SK-N-SH (cell line): ENCODE results near the gene PODN. TPM values are rescaled to one million over a fixed set of nuclear protein-coding genes. Genes with fewer than 3 reads are reported as not detected.
A peak's percentile ranks its signal among the peaks of the same experiment; 100 is the strongest.

Experiments used
- CTCF ChIA-PET: fragments of 300-600, 350-600 bp; formaldehyde crosslinking; extraction: SDS; loops from one replicate; lab custom pipeline; 2021; lab: Yijun Ruan, JAX
- POLR2A ChIA-PET: fragments of 350-600 bp; sonication (Branson Sonifier 250); formaldehyde crosslinking; extraction: SDS; loops from one replicate; lab custom pipeline; 2020; ENCODE audit warnings: antibody characterized with exemption, inconsistent platforms; lab: Yijun Ruan, JAX
- DNase-seq: peaks from one replicate; pipeline ENCODE4 v3.0.0; 2012
- H2AFZ ChIP-seq: fragments of 200-600 bp; sonication (generic); 2 replicates; pipeline ENCODE4 v1.8.1; 2016; ENCODE audit warnings: antibody characterized with exemption, mild to moderate bottlenecking, low read depth
- H3F3A ChIP-seq: fragments of 200-600 bp; sonication (generic); replicated peaks from 2 replicates; pipeline ENCODE3; 2016; ENCODE audit warnings: antibody characterized with exemption, mild to moderate bottlenecking; ENCODE audit not compliant: insufficient read depth
- H3K27ac ChIP-seq, 2 experiments: fragments of 200-500 bp in 1 of 2; fragments of 200-600 bp in 1 of 2; sonication (Bioruptor generic) in 1 of 2; sonication (generic), shearing (Covaris generic) in 1 of 2; 2 replicates each; pipeline versions ENCODE4 v1.5.1 to v1.6.1; 2014 to 2016; ENCODE audit warnings: low read depth in 2 of 2, inconsistent platforms in 1 of 2, low read length in 1 of 2, mild to moderate bottlenecking in 1 of 2, mixed read lengths in 1 of 2
- H3K27me3 ChIP-seq: fragments of 200-600 bp; sonication (generic), shearing (Covaris generic); 2 replicates; pipeline ENCODE4 v1.6.1; 2016; ENCODE audit warnings: mixed run types; ENCODE audit not compliant: insufficient read depth
- H3K36me3 ChIP-seq, 2 experiments: fragments of 200-500 bp in 1 of 2; fragments of 200-600 bp in 1 of 2; sonication (Bioruptor generic) in 1 of 2; sonication (generic) in 1 of 2; replicated peaks in 1 of 2; 2 replicates each; pipeline versions ENCODE3 to v1.5.1; 2014 to 2016; ENCODE audit warnings: low read length in 1 of 2, mild to moderate bottlenecking in 1 of 2; ENCODE audit not compliant: insufficient read depth in 2 of 2, control insufficient read depth in 1 of 2
- H3K4me1 ChIP-seq, 2 experiments: fragments of 200-500 bp in 1 of 2; fragments of 200-600 bp in 1 of 2; sonication (Bioruptor generic) in 1 of 2; sonication (generic), shearing (Covaris generic) in 1 of 2; 2 replicates each; pipeline versions ENCODE4 v1.5.1 to v1.6.1; 2014 to 2016; ENCODE audit warnings: low read depth in 1 of 2, low read length in 1 of 2, mixed run types in 1 of 2; ENCODE audit not compliant: insufficient read depth in 2 of 2, control insufficient read depth in 1 of 2
- H3K4me2 ChIP-seq: fragments of 200-600 bp; sonication (generic), shearing (Covaris generic); 2 replicates; pipeline ENCODE4 v1.6.1; 2017; ENCODE audit warnings: mixed run types
- H3K4me3 ChIP-seq, 2 experiments: fragments of 200-500 bp in 1 of 2; fragments of 200-600 bp in 1 of 2; sonication (Bioruptor generic) in 1 of 2; sonication (generic), shearing (Covaris generic) in 1 of 2; 2 replicates each; pipeline versions ENCODE4 v1.5.1 to v1.8.1; 2014 to 2016; ENCODE audit warnings: low read depth in 2 of 2, inconsistent platforms in 1 of 2, low read length in 1 of 2, mild to moderate bottlenecking in 1 of 2, mixed read lengths in 1 of 2, moderate library complexity in 1 of 2
- H3K79me2 ChIP-seq: fragments of 200-600 bp; sonication (generic); 2 replicates; pipeline ENCODE4 v1.8.1; 2017; ENCODE audit warnings: mild to moderate bottlenecking; ENCODE audit not compliant: insufficient read depth
- H3K9ac ChIP-seq: fragments of 200-600 bp; sonication (generic); 2 replicates; pipeline ENCODE4 v1.6.1; 2017; ENCODE audit warnings: mixed run types
- H3K9me2 ChIP-seq: fragments of 200-600 bp; sonication (generic); 2 replicates; pipeline ENCODE4 v1.6.1; 2017; ENCODE audit warnings: mixed run types
- H3K9me3 ChIP-seq: fragments of 200-600 bp; sonication (generic); 2 replicates; pipeline ENCODE4 v1.6.1; 2017; ENCODE audit warnings: mixed run types, mild to moderate bottlenecking, moderate library complexity
- H4K20me1 ChIP-seq: fragments of 200-600 bp; sonication (generic); 2 replicates; pipeline ENCODE4 v1.6.1; 2017; ENCODE audit warnings: mild to moderate bottlenecking, mixed run types; ENCODE audit not compliant: insufficient read depth
- CHD2 ChIP-seq: fragments of 150-350 bp; IDR thresholded peaks from 2 replicates; pipeline ENCODE4 v1.6.1; 2018; ENCODE audit warnings: low read length; ENCODE audit not compliant: partially characterized antibody
- CTCF ChIP-seq: fragments of 200-600 bp; sonication (generic); IDR thresholded peaks from 2 replicates; pipeline ENCODE4 v1.6.1; 2017; ENCODE audit warnings: antibody characterized with exemption, mild to moderate bottlenecking, moderate library complexity
- EZH2phosphoT487 ChIP-seq: fragments of 200-600 bp; sonication (generic); IDR thresholded peaks from 2 replicates; pipeline ENCODE4 v1.6.1; 2017; ENCODE audit warnings: low read depth, mixed run types, mild to moderate bottlenecking, antibody characterized with exemption, moderate library complexity, borderline replicate concordance
- FOXJ3 ChIP-seq: sonication (generic); formaldehyde crosslinking; IDR thresholded peaks from 2 replicates; pipeline ENCODE4 v1.5.1; 2020; ENCODE audit warnings: mild to moderate bottlenecking, missing genetic modification reagents
- GATA2 ChIP-seq: sonication (generic); formaldehyde crosslinking; IDR thresholded peaks from 2 replicates; pipeline ENCODE4 v1.5.0; 2020; ENCODE audit warnings: mild to moderate bottlenecking, missing genetic modification reagents
- IRF3 ChIP-seq: fragments of 150-350 bp; IDR thresholded peaks from 2 replicates; pipeline ENCODE4 v1.6.1; 2016; ENCODE audit warnings: mild to moderate bottlenecking, low read depth, low read length
- MEF2A ChIP-seq: IDR thresholded peaks from 2 replicates; pipeline ENCODE4 v1.4.0; 2012; ENCODE audit warnings: low read depth, borderline replicate concordance
- NFIC ChIP-seq: IDR thresholded peaks from 2 replicates; pipeline ENCODE4 v1.4.0; 2012; ENCODE audit warnings: borderline replicate concordance
- NRF1 ChIP-seq: IDR thresholded peaks from 2 replicates; pipeline ENCODE4 v1.6.1; 2012; ENCODE audit warnings: low read depth, mild to moderate bottlenecking, low read length
- PBX3 ChIP-seq: IDR thresholded peaks from 2 replicates; pipeline ENCODE4; 2012
- RXRA ChIP-seq: IDR thresholded peaks from 2 replicates; pipeline ENCODE4 v1.4.0; 2012; ENCODE audit warnings: low read depth, mild to moderate bottlenecking, borderline replicate concordance
- SMC3 ChIP-seq: IDR thresholded peaks from 2 replicates; pipeline ENCODE4 v1.6.1; 2012; ENCODE audit warnings: low read depth, low read length, improper control_type of control experiment
- TAF1 ChIP-seq: IDR thresholded peaks from 2 replicates; pipeline ENCODE4 v1.6.1; 2012; ENCODE audit warnings: low read depth, mild to moderate bottlenecking, low read length, moderate library complexity, borderline replicate concordance
- USF1 ChIP-seq: IDR thresholded peaks from 2 replicates; pipeline ENCODE4 v1.4.0; 2012; ENCODE audit warnings: low read depth, borderline replicate concordance
- YY1 ChIP-seq: IDR thresholded peaks from 2 replicates; pipeline ENCODE4 v1.4.0; 2012; ENCODE audit warnings: low read depth, mild to moderate bottlenecking
- ZBTB33 ChIP-seq: IDR thresholded peaks from 2 replicates; pipeline ENCODE4 v1.4.0; 2012; ENCODE audit warnings: low read depth, borderline replicate concordance
- WGBS: methylation state at CpG from one replicate; pipeline ENCODE4 v1.1.6; 2017; ENCODE audit warnings: low lambda C conversion rate; 5-methylcytosine and 5-hydroxymethylcytosine counted together
- polyA plus RNA-seq, 3 experiments: library from polyadenylated mRNA; depleted of rRNA; stranded (reverse); fragments of >200 nt; gene quantifications; 2 replicates each; pipeline ENCODE4 v1.2.3, GENCODE V29; 2012

Gene PODN
- polyA plus RNA-seq, 1 of the 3 experiments (the other 2 are of a cell fraction): 2.0 TPM

GRCh38 chr1:53066488-53066887 is 4.5 kb downstream of the PODN start:
- H3K9ac ChIP-seq: no peak overlapping the region
- H3K4me1 ChIP-seq: peaks cover 3 to 23% of the 10 kb centered on the region in 2 experiments; a peak in 2 of 4 replicates
- POLR2A ChIA-PET: no interaction called here
- WGBS: 84% methylated on average over 6 of the region's 6 CpGs
- no peak overlapping the region for H3K27ac ChIP-seq
- no peaks in the 10 kb centered on the region for H4K20me1 ChIP-seq
- H3K79me2 ChIP-seq: no peaks in the 10 kb centered on the region
- no peaks in the 10 kb centered on the region for H3F3A ChIP-seq
- H3K9me2 ChIP-seq: no peaks in the 10 kb centered on the region
- no peak overlapping the region for H2AFZ ChIP-seq
- H3K27me3 ChIP-seq: no peaks in the 10 kb centered on the region
- no peak overlapping the region for H3K4me2 ChIP-seq
- no peaks in the 10 kb centered on the region for H3K36me3 ChIP-seq
- TF ChIP-seq ZBTB33 (no peak), TAF1 (no peak), EZH2phosphoT487 (no peak), NFIC (no peak), SMC3 (no peak), YY1 (no peak), MEF2A (no peak), CTCF (no peak), CHD2 (no peak), IRF3 (no peak), PBX3 (no peak), RXRA (no peak), FOXJ3 (CRISPR knock-in tag) (no peak), USF1 (no peak), GATA2 (CRISPR knock-in tag) (no peak), NRF1 (no peak)
- H3K4me3 ChIP-seq: no peak overlapping the region
- DNase-seq: peak; percentile 32
- CTCF ChIA-PET: interaction anchor here (0.8 kb wide), 1 partner anchor 52 kb away, joined by 3 read pairs; no protein-coding TSS in a partner anchor
- H3K9me3 ChIP-seq: no peaks in the 10 kb centered on the region
